ENCODE results near the gene AKT1.

Gene AKT1

DNA sequence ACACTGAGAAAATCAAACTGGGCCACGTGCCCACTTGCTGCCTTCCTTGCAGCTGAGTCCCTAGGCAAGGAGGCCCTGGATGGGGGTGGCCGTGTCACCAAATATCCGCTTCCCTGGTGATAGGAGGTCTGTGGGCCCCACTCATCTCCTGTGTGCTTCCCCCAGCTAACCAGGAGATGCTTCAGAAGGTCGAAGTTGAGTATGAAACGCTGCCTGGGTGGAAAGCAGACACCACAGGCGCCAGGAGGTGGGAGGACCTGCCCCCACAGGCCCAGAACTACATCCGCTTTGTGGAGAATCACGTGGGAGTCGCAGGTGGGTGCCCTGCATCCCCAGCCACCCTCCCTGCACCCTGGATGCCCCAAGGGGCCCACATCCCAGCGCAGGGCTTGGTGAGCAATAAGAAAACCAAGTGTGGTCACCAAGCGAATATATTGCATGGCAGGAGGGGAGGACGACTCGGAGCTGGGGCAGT is 49.4 kb downstream of the AKT1 start:
- Histone ChIP-seq H3K4me2 (ENCODE audit: low read length) (no peak overlapping the region), H3K27ac (ENCODE audit: low read length) (no peak overlapping the region), H3K79me2 (ENCODE audit: low read length) (no peaks in the 10 kb centered on the region), H3K27me3 (ENCODE audit: low read depth, low read length) (no peaks in the 10 kb centered on the region), H3K36me3 (replicated peaks; ENCODE audit: low read depth, low read length) (no peaks in the 10 kb centered on the region), H3K4me1 (ENCODE audit: low read length) (peaks cover 4% of the 10 kb centered on the region; the same call in 1 of the 2 replicates), H2AFZ (ENCODE audit: low read depth, low read length) (no peak overlapping the region), H3K9ac (ENCODE audit: low read length) (no peak overlapping the region), H4K20me1 (ENCODE audit: insufficient read depth, low read length) (no peaks in the 10 kb centered on the region), H3K9me3 (ENCODE audit: insufficient read depth, low read length) (no peaks in the 10 kb centered on the region), H3K4me3 (ENCODE audit: low read length) (no peak overlapping the region)
- TF ChIP-seq, protein P1, sequence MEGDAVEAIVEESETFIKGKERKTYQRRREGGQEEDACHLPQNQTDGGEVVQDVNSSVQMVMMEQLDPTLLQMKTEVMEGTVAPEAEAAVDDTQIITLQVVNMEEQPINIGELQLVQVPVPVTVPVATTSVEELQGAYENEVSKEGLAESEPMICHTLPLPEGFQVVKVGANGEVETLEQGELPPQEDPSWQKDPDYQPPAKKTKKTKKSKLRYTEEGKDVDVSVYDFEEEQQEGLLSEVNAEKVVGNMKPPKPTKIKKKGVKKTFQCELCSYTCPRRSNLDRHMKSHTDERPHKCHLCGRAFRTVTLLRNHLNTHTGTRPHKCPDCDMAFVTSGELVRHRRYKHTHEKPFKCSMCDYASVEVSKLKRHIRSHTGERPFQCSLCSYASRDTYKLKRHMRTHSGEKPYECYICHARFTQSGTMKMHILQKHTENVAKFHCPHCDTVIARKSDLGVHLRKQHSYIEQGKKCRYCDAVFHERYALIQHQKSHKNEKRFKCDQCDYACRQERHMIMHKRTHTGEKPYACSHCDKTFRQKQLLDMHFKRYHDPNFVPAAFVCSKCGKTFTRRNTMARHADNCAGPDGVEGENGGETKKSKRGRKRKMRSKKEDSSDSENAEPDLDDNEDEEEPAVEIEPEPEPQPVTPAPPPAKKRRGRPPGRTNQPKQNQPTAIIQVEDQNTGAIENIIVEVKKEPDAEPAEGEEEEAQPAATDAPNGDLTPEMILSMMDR (IDR thresholded peaks at IDR 0.05; ENCODE audit: low read depth, low read length) = no peak
- no peak for TF ChIP-seq EZH2phosphoT487 (IDR thresholded peaks at IDR 0.05; ENCODE audit: low read depth)

DNA sequence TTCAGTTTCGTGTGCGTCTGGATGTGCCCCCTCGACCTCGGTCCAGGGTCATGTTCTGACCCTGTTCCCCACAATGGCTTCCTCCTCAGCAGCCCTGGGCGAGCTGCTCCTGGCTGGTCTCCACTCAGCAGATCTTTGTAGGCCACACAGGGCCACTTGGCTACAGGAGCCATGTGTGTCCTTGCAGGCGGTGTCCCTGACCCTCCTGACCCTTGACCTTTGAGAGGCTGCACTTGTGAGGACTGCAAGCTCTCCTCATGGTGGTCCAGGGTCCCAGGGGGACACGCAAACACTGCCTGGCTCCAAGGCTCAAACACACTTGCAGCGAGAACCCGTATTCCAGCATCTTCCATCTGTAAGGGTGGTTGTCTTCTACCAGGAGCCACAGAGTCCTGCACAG is 50.1 kb downstream of the AKT1 start:
- Histone ChIP-seq H3K36me3 (replicated peaks; ENCODE audit: low read depth, low read length) (no peaks in the 10 kb centered on the region), H3K79me2 (ENCODE audit: low read length) (no peaks in the 10 kb centered on the region), H3K4me1 (ENCODE audit: low read length) (peaks cover 4% of the 10 kb centered on the region; the same call in 1 of the 2 replicates), H3K9ac (ENCODE audit: low read length) (no peak overlapping the region), H3K27me3 (ENCODE audit: low read depth, low read length) (no peaks in the 10 kb centered on the region), H3K4me2 (ENCODE audit: low read length) (no peak overlapping the region), H4K20me1 (ENCODE audit: insufficient read depth, low read length) (no peaks in the 10 kb centered on the region), H3K9me3 (ENCODE audit: insufficient read depth, low read length) (no peaks in the 10 kb centered on the region), H2AFZ (ENCODE audit: low read depth, low read length) (no peak overlapping the region), H3K4me3 (ENCODE audit: low read length) (no peak overlapping the region), H3K27ac (ENCODE audit: low read length) (no peak overlapping the region)
- no peak for TF ChIP-seq EZH2phosphoT487 (IDR thresholded peaks at IDR 0.05; ENCODE audit: low read depth)
- TF ChIP-seq, protein P1 (IDR thresholded peaks at IDR 0.05; ENCODE audit: low read depth, low read length) = no peak

- no peak overlapping the region for H3K4me3 ChIP-seq (ENCODE audit: low read length)
- no peaks in the 10 kb centered on the region for H3K79me2 ChIP-seq (ENCODE audit: low read length)
- no peak overlapping the region for H3K27ac ChIP-seq (ENCODE audit: low read length)
- no peaks in the 10 kb centered on the region for H3K9me3 ChIP-seq (ENCODE audit: insufficient read depth, low read length)
- no peak overlapping the region for H3K9ac ChIP-seq (ENCODE audit: low read length)
- no peaks in the 10 kb centered on the region for H3K36me3 ChIP-seq (replicated peaks; ENCODE audit: low read depth, low read length)
- H3K4me2 ChIP-seq (ENCODE audit: low read length) = no peak overlapping the region
- peaks cover 4% of the 10 kb centered on the region; the same call in 1 of the 2 replicates for H3K4me1 ChIP-seq (ENCODE audit: low read length)
- H3K27me3 ChIP-seq (ENCODE audit: low read depth, low read length) = no peaks in the 10 kb centered on the region
- TF ChIP-seq, protein P1 (IDR thresholded peaks at IDR 0.05; ENCODE audit: low read depth, low read length) = no peak
- TF ChIP-seq EZH2phosphoT487 (IDR thresholded peaks at IDR 0.05; ENCODE audit: low read depth) = no peak
- H4K20me1 ChIP-seq (ENCODE audit: insufficient read depth, low read length) = no peaks in the 10 kb centered on the region
- no peak overlapping the region for H2AFZ ChIP-seq (ENCODE audit: low read depth, low read length)
These were observed 51.1 kb downstream of the AKT1 start for GRCh38 chr14:104744484-104744883.

- no peaks in the 10 kb centered on the region for H3K27me3 ChIP-seq (ENCODE audit: low read depth, low read length)
- peaks cover 4% of the 10 kb centered on the region; the same call in 1 of the 2 replicates for H3K4me1 ChIP-seq (ENCODE audit: low read length)
- H3K4me3 ChIP-seq (ENCODE audit: low read length) = no peak overlapping the region
- no peaks in the 10 kb centered on the region for H3K79me2 ChIP-seq (ENCODE audit: low read length)
- H3K9ac ChIP-seq (ENCODE audit: low read length) = no peak overlapping the region
- H3K9me3 ChIP-seq (ENCODE audit: insufficient read depth, low read length) = no peaks in the 10 kb centered on the region
- no peak overlapping the region for H3K4me2 ChIP-seq (ENCODE audit: low read length)
- TF ChIP-seq, protein P1 (IDR thresholded peaks at IDR 0.05; ENCODE audit: low read depth, low read length) = no peak
- no peak for TF ChIP-seq EZH2phosphoT487 (IDR thresholded peaks at IDR 0.05; ENCODE audit: low read depth)
- H3K27ac ChIP-seq (ENCODE audit: low read length) = no peak overlapping the region
- H3K36me3 ChIP-seq (replicated peaks; ENCODE audit: low read depth, low read length) = no peaks in the 10 kb centered on the region
- H2AFZ ChIP-seq (ENCODE audit: low read depth, low read length) = no peak overlapping the region
- H4K20me1 ChIP-seq (ENCODE audit: insufficient read depth, low read length) = no peaks in the 10 kb centered on the region
These were observed 51.8 kb downstream of the AKT1 start for GRCh38 chr14:104743461-104744380.

Measured in OCI-LY3 (cell line).